ENCODE measurements around the gene RPA1. TPM values are rescaled to one million over a fixed set of nuclear protein-coding genes. Genes with fewer than 3 reads are reported as not detected.
"Not testable (repeated sequence)": the region's sequence is repeated elsewhere in the genome, so short reads cannot be mapped to it uniquely, and the experiment has no call there.

RPA1 gene
- total RNA-seq, 1 experiment from 2014 or later, result 42.5 TPM

GRCh38 chr17:1813088-1813487, 16.7 kb upstream of the RPA1 start:
- DNase-seq (ENCODE audit: low read depth), result no peak

- no peak for DNase-seq (ENCODE audit: low read depth)
Observed at GRCh38 chr17:1820528-1821252, 9.1 kb upstream of the RPA1 start.

- peak; percentile 19 for DNase-seq (ENCODE audit: low read depth)
Observed at GRCh38 chr17:1829216-1829591, 601 bp upstream of the RPA1 start.

GRCh38 chr17:1830288-1830687, 483 bp downstream of the RPA1 start:
- peak; percentile 22 for DNase-seq (ENCODE audit: low read depth)

GRCh38 chr17:1834380-1835149, 4.8 kb downstream of the RPA1 start:
- no peak for DNase-seq (ENCODE audit: low read depth)

GRCh38 chr17:1839516-1839915, 9.7 kb downstream of the RPA1 start:
- DNase-seq (ENCODE audit: low read depth), result no peak

GRCh38 chr17:1843947-1844346, 14.1 kb downstream of the RPA1 start:
- no peak for DNase-seq (ENCODE audit: low read depth)

- DNase-seq (ENCODE audit: low read depth), result no peak
Observed at GRCh38 chr17:1847191-1847590, 17.4 kb downstream of the RPA1 start.

GRCh38 chr17:1852327-1852726, 22.5 kb downstream of the RPA1 start:
- DNase-seq (ENCODE audit: low read depth), result no peak

GRCh38 chr17:1853698-1854097, 23.9 kb downstream of the RPA1 start:
- DNase-seq (ENCODE audit: low read depth), result no peak

- not testable (repeated sequence) for DNase-seq (ENCODE audit: low read depth)
Observed at GRCh38 chr17:1856462-1856861, 26.7 kb downstream of the RPA1 start.

GRCh38 chr17:1860978-1861377, 31.2 kb downstream of the RPA1 start:
- no peak for DNase-seq (ENCODE audit: low read depth)

- no peak for DNase-seq (ENCODE audit: low read depth)
Observed at GRCh38 chr17:1861391-1862010, 31.7 kb downstream of the RPA1 start.

- peak; percentile 18 for DNase-seq (ENCODE audit: low read depth)
Observed at GRCh38 chr17:1865252-1866037, 35.6 kb downstream of the RPA1 start.

GRCh38 chr17:1867307-1867706, 37.5 kb downstream of the RPA1 start:
- DNase-seq (ENCODE audit: low read depth), result no peak

GRCh38 chr17:1868090-1868489, 38.3 kb downstream of the RPA1 start:
- DNase-seq (ENCODE audit: low read depth), result no peak

GRCh38 chr17:1870592-1870991, 40.8 kb downstream of the RPA1 start:
- DNase-seq (ENCODE audit: low read depth), result no peak

GRCh38 chr17:1871756-1872155, 42.0 kb downstream of the RPA1 start:
- no peak for DNase-seq (ENCODE audit: low read depth)

- DNase-seq (ENCODE audit: low read depth), result no peak
Observed at GRCh38 chr17:1872254-1872653, 42.4 kb downstream of the RPA1 start.

GRCh38 chr17:1872976-1873375, 43.2 kb downstream of the RPA1 start:
- DNase-seq (ENCODE audit: low read depth), result no peak

GRCh38 chr17:1873418-1873817, 43.6 kb downstream of the RPA1 start:
- no peak for DNase-seq (ENCODE audit: low read depth)

- DNase-seq (ENCODE audit: low read depth), result no peak
Observed at GRCh38 chr17:1875597-1875996, 45.8 kb downstream of the RPA1 start.
